H7 (cell line): Measurements from ENCODE around the gene TLNRD1. TPM values are rescaled to one million over a fixed set of nuclear protein-coding genes. Genes with fewer than 3 reads are reported as not detected.

Experiments
- DNase-seq: peaks from one replicate; pipeline ENCODE4 v3.0.0; 2012
- H3K27me3 ChIP-seq: 2 replicates; pipeline ENCODE4 v1.6.0; 2011; ENCODE audit warnings: mild to moderate bottlenecking, low read length; ENCODE audit not compliant: control insufficient read depth, insufficient read depth
- H3K36me3 ChIP-seq: replicated peaks from 2 replicates; pipeline ENCODE4 v1.5.1; 2011; ENCODE audit warnings: low read length; ENCODE audit not compliant: control insufficient read depth, insufficient read depth
- H3K4me3 ChIP-seq: 2 replicates; pipeline ENCODE4 v1.5.1; 2011; ENCODE audit warnings: low read depth, mild to moderate bottlenecking, control low read depth, low read length, moderate library complexity; ENCODE audit not compliant: insufficient read depth
- total RNA-seq: library from RNA; depleted of rRNA; stranded (reverse); fragments of >200 nt; shearing (Covaris generic); gene quantifications from 2 replicates; pipeline ENCODE4 v1.2.3, GENCODE V29; 2014

The TLNRD1 gene
- total RNA-seq, 1 experiment from 2014 or later, result 38.4 TPM

DNA sequence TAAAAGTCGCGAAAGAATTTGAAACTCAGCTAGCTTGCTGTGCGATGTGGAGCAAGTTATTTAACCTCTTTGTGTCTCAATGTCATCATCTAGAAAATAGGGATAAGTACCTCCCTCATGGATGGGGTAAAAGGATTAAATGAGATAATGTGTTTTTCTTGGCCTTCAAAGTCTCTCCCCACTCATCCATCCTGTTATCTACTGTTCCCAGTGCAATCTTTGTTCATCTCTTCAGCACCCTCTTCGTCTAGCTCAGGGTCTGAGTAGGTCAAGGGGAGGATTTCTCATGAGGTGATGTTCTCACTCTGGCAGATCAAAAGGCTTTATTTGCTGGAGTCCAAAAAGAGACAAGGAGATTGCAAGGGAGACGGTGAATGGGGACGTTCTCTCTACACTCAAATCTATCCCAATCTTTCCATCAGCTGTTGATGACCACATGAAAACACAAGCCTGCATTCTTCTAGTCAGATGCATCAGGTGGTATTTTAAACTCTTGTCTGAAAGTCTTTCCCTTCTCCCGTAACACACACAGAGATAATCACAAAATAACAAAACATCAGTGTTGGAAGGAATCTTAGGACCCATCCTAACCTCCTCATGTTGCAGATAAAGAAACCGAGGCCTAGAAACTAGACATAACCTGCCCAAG, 12.5 kb upstream of the TLNRD1 start:
- H3K27me3 ChIP-seq, result no peaks in the 10 kb centered on the region
- H3K36me3 ChIP-seq, result no peaks in the 10 kb centered on the region
- DNase-seq, result no peak
- H3K4me3 ChIP-seq, result peak overlapping the region; percentile 89

DNA sequence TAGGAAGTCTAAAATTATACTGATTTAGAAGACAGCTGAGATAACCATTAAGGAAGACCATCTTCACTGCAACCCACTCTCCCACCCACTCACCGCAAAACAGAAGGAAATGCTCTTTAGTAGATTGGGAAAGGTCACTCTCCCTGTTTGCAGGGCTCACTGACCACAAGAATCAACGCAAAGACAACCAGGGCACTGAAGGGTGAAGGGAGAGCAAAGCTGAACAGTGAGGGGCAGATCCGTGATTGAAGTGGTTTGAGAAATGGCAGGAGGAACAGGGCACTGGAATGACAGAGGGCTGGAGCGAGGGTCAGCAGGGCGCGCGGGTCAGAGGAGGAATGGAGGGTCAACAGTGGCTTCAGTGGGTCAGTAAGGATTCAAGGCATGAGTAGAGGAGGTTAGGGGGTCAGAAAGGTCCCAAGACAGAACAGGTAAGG, 11.6 kb upstream of the TLNRD1 start:
- Histone ChIP-seq H3K4me3 (peak overlapping the region; percentile 89), H3K36me3 (no peaks in the 10 kb centered on the region), H3K27me3 (no peaks in the 10 kb centered on the region)
- DNase-seq, result no peak

DNA sequence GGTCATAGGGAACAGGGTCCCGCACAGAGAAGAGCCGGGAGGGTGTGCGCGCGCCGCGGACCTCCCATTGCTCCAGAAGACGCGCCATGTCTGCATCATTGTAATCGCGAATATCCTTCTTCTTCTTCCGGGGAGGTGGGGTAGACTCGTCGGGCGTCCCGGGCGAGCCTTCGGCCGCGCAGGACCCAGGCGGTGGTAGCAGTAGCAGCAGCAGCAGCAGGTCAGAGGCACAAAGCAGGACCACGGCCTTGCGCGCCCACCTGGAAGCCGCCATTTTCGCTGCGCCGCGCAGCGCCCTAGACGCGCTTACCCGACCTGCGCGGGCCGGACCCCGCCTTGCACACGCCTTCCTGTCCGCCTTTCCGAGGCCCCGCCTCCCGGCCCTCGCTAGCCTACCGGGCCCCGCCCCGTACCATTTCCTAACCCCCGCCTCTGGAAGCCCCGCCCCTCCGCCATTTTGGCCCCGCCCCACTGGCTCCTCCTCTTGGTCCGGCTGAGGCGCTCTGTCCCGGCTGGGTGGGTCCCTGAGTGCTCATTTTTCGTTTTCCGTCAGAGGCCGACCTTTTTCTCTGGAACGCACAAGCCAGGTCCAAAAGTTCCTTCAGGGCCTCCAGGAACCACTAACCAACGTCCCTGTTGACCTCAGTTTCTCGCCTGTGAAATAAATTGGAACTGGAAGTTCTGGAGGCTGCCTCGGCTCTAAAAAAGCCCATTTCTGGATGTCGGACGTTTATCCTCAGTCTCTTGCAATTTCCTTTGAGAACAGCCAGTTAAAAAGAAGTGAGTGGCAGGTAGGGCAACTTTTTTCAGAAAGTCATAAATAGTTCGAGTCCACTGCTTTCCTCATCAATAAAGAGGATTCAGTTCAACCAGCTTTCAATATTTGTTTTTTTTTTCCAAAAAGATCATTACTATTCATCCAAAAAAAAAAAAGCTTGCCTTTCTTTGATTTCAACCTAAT, 10.9 kb upstream of the TLNRD1 start, which contains the start of gene MESD:
MESD (minus strand) TSS at position 302 of the 961 bp plus-strand sequence; CDS start at position 274, 28 bp downstream.
- no peaks in the 10 kb centered on the region for H3K36me3 ChIP-seq
- no peaks in the 10 kb centered on the region for H3K27me3 ChIP-seq
- DNase-seq, result peak; percentile 99
- H3K4me3 ChIP-seq, result peak within 1 kb of the TSS; percentile 89

DNA sequence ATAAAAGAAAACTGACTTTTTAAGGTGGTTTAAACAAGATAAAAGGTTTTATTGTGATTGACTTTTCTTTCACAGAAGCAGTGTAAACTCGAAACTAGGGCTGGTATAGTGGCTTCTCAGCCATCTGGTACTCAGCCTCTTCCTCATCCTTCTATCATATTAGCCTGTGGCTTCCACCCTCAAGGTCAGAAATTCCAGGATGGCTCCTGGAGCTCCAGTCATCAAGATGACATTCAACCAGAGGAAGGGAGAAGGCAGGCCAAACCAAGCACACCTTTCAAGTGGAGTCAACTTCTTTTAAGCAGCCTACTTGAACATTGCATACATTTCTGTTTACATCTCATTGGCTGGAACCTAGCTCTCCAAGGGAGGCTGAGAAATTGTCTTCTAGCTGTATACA, 9.8 kb upstream of the TLNRD1 start:
- H3K27me3 ChIP-seq, result no peaks in the 10 kb centered on the region
- H3K4me3 ChIP-seq, result no peak overlapping the region
- no peak for DNase-seq
- no peaks in the 10 kb centered on the region for H3K36me3 ChIP-seq

DNA sequence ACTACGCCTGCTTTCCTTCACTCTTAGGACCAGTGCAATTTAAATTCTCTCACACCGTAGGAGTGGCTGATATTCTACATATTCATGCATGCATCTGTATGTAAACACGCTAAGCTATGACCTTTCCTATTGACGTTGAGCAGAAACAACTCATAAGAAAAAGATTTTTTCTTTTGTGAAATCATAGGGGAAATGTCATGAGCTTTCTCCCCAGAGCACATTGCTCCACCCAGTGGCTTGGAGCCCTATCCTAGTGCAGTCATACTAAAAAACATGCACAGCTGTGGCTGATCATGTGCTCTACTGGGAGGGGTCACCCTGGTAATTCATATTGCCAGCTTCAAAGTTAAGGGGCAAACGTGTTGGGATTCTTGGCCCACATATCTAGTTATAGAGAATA, 9.3 kb upstream of the TLNRD1 start:
- H3K36me3 ChIP-seq, result no peaks in the 10 kb centered on the region
- DNase-seq, result no peak
- no peaks in the 10 kb centered on the region for H3K27me3 ChIP-seq
- H3K4me3 ChIP-seq, result no peak overlapping the region

DNA sequence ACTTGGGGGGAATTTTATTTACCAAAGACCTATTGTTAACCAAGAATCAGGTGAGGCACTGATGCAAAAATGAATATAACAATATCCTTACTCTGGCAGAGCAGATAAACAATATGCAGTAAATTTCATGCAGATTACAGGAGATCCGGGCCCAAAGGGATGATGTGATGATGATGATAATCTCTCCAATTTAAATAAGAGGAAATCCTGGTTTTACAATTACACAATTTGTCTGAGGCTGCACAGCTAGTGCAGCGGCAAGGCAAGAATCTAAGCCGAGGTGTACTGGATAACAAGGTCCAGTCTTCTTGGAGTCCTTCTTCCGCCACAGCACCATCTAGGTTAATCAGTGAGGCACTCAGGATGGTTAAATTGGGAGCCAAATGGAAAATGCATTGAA, 8.7 kb upstream of the TLNRD1 start:
- H3K36me3 ChIP-seq, result no peaks in the 10 kb centered on the region
- H3K4me3 ChIP-seq, result no peak overlapping the region
- no peak for DNase-seq
- H3K27me3 ChIP-seq, result no peaks in the 10 kb centered on the region

DNA sequence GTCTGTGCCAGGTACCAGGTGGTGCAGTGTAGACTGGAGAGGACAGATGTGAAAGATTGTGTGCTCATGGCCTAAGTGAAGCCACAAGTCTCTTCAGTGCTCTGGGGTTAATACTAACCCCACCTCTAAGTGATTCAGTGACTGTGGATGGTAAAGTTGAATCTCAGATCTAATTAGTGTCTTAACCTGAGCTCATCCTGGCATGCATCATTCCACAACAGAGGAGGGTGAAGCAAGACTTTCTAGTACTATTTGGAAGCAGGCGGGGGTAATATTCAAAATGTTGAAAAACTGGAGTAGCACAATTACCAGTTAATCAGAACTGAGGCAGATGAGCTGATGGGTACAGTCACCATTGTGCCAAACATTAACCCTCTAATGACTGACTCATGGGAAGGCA, 8.3 kb upstream of the TLNRD1 start:
- H3K4me3 ChIP-seq, result no peak overlapping the region
- no peaks in the 10 kb centered on the region for H3K36me3 ChIP-seq
- H3K27me3 ChIP-seq, result no peaks in the 10 kb centered on the region
- no peak for DNase-seq

DNA sequence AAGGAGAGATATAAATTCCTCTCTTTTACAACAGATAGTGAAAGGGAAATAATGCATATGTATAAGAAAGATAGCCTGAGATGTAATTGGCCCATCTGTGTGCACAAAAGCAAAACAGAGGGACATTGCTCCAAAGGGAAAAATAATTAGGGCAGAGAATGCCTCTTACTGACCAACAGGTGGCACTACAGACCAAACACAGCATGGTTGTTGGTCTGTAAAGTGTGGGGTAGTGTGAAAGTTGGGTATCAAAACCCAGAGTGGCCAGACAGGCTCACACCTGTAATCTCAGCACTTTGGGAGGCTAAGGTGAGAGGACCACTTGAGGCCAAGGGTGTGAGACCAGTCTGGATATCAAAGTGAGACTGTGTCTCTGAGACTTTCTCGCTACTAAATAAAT, 4.5 kb upstream of the TLNRD1 start:
- peaks cover 3% of the 10 kb centered on the region for H3K27me3 ChIP-seq
- no peaks in the 10 kb centered on the region for H3K36me3 ChIP-seq
- DNase-seq, result peak; percentile 57
- H3K4me3 ChIP-seq, result no peak overlapping the region

DNA sequence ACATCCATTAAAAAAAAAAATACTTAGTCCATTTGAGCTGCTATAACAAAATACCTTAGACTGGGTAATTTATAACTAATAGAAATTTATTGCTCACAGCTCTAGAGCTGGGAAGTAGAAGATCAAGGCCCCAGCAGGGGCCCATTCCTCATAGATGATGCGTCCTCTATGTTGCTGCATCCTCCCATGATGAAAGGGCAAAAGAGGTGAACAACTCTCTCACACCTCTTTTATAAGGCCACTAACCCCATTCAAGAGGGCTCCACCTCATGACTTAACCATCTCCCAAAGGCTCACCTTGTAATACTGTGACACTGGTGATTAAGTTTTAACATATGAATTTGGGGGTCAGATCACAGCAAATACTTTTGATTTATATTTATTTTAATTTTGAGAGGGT, 3.0 kb upstream of the TLNRD1 start:
- no peak for DNase-seq
- H3K27me3 ChIP-seq, result peaks cover 10% of the 10 kb centered on the region
- H3K36me3 ChIP-seq, result no peaks in the 10 kb centered on the region
- H3K4me3 ChIP-seq, result no peak overlapping the region

DNA sequence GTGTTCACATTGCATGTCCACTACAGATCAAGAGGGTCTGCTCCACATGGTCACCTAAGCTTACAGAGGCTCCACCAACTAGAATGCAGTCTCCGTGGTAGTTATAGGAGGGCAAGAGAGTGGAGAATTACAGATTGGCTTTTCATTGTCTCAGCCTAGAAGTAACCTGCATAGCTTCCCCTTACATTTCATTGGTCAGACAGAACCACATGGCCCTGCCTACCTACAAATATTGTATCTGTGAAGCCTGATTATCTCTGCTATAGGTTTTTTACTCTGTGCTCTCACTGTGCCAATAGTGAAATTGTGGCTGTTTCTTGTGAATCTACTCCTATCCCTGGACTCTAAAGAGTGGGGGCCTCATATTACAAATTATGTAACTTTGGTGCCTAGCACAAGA, 2.5 kb upstream of the TLNRD1 start:
- H3K36me3 ChIP-seq, result no peaks in the 10 kb centered on the region
- H3K27me3 ChIP-seq, result peaks cover 10% of the 10 kb centered on the region
- H3K4me3 ChIP-seq, result no peak overlapping the region
- DNase-seq, result no peak

DNA sequence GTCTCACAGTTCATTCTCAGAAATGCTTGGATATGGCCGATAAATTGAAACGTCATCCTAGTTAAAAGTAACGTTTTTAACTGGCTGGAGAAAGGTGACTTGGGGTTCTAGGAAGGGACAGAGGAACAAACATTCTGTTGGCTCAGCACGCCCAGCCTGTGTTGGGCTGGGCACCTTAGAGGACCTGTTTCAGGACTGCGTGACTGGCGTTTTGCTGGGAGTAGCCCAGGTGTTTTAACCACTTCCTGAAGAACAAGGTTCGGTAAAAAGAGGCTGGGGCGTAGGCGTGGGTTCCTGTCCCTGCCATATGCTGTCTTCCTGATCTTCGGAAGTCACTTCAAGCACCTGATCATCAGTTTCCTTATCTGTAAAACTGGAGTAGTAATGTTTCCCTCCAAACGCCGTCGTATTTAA, 1.1 kb upstream of the TLNRD1 start:
- Histone ChIP-seq H3K27me3 (peaks cover 10% of the 10 kb centered on the region), H3K36me3 (no peaks in the 10 kb centered on the region), H3K4me3 (peak overlapping the region; percentile 89; the same call in 1 of the 2 replicates)
- DNase-seq, result peak; percentile 43

DNA sequence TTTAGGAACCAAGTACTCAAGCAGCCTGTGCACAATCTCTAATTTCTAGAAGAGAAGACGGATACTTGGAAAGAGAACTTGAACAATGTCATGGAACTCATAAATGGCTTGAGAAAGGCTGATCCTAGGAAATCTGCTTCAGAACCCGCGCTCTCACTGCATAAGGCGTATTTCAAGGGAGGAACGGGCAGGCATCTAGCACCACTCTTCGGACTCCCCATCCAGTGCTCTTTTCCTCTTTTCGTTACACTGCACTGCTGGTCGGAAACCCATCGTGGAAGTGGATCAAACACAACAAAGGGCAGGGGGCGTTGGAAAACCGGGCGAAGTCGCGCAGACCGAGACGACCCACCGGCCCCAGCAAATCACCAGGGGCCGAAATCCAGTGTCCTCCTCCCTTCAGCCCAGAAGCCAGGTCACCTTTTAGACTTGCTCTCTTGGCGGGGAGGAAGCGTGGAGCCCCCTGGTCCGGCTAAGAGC, 539 bp upstream of the TLNRD1 start:
- DNase-seq, result no peak
- peak overlapping the region; percentile 89 for H3K4me3 ChIP-seq
- H3K36me3 ChIP-seq, result no peaks in the 10 kb centered on the region
- peaks cover 10% of the 10 kb centered on the region for H3K27me3 ChIP-seq

DNA sequence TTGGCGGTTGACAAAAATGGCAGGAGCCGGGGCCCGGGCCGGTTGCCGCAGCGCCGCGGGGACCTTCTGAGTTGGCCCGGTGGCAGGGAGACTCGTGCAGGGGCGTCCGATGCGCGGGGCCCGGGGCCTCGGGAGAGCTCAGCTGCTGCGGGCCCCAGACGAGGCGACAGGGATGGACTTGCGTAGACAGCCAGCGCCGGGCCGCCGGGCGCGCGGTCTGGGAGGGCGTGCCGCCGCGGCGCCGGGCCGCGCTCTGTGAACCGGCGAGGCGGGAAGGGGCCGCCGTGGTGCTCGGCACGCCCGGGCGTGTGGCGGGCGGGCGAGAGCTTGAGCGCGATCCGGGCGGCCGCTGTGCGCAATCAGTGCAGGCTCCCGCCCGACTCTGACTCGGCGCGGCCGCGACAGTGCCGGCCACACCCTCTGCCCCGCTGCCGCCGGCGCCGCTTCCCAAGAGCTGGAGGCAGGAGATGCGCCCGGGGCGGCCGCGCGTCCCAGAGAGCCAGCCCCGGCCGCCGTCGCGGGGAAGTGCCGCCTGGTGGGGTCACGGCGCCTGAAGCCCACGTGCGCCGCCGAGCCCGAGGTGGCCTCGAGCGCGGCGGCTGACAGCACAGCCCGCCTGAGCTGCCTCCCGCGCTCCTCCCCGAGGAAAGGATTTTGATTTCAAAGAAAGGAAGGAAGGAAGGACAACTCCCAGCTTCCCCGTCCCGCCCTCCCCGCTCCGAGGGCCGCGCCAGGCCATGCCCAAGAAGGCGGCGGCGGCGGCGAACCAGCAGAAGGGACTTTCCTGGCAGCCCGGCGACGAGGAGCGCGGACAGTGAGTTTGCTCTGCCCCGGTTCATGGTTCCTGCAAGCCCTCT, 657 bp downstream of the TLNRD1 start:
- peaks cover 10% of the 10 kb centered on the region for H3K27me3 ChIP-seq
- peak overlapping the region; percentile 89 for H3K4me3 ChIP-seq
- peak; percentile 84 for DNase-seq

DNA sequence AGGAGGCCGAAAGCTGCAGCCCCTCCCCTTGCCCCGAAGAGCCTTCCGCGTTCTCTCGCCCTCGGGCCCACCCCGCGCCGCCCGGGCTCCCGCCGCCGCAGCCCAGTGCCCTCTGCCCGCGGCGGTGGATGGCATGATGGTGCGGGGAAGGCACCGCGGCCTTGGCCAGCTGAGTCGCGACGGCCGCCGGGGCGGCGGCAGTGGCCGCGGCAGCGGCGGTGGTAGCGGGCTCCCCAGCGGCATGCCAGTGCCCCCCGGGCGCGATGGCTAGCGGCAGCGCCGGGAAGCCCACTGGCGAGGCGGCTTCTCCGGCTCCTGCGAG, 1.2 kb downstream of the TLNRD1 start:
- peak overlapping the region; percentile 89 for H3K4me3 ChIP-seq
- H3K27me3 ChIP-seq, result peaks cover 10% of the 10 kb centered on the region
- no peaks in the 10 kb centered on the region for H3K36me3 ChIP-seq
- peak; percentile 81 for DNase-seq

More for the DNA sequence above, 657 bp downstream of the TLNRD1 start:
- no peaks in the 10 kb centered on the region for H3K36me3 ChIP-seq
